Activated naive CD4-positive, alpha-beta T cell treated with Interleukin-2 at 50 U/mL for 16 hours (primary cell): ENCODE data around the gene SLFN5.
"Not testable (repeated sequence)": the region's sequence is repeated elsewhere in the genome, so short reads cannot be mapped to it uniquely, and the experiment has no call there.

Experiments
- DNase-seq: peaks from one replicate; pipeline ENCODE4 v3.0.0-alpha.2; 2020

SLFN5 gene

DNA sequence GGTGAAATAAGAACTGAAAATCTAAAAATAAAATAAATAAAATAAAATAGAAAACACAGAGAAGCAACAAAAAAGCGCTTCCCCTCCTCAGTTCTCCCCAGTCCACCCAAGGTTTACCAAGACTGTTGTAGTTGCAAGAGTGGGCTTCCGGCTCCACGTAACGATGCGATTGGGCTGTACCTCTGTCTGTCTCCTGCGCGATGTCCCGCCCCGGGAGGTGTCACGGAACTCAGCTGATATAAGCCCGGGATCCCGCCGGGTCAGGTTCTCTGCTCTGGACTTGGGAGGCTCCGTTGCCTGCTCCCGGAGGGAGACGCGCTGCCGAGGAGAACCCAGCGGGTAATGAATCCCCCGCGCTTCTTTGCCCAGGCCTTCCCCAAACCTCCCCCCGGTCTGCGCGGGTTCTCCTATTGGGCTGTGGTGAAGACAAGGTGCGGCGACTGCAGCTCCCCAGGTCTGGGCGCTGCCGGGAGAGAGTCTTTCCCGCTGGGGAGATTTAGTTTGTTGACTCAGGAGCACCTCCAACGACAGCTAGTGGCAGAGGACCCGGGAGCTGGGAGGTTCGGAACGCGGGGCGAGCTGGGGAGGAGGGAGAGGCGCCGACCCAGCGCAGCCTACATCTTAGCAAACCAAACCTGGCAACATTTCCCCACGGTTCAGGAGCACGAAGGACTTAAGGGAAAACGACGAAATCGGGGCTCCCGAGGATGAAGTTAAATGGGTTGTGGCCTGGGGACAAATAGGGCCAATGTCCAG lies at the start of gene SLFN5:
SLFN5 (plus strand) TSS at position 268 of the 756 bp plus-strand sequence. CDS start 15,619 bp downstream, outside the sequence.
- DNase-seq = peak; percentile 93

DNA sequence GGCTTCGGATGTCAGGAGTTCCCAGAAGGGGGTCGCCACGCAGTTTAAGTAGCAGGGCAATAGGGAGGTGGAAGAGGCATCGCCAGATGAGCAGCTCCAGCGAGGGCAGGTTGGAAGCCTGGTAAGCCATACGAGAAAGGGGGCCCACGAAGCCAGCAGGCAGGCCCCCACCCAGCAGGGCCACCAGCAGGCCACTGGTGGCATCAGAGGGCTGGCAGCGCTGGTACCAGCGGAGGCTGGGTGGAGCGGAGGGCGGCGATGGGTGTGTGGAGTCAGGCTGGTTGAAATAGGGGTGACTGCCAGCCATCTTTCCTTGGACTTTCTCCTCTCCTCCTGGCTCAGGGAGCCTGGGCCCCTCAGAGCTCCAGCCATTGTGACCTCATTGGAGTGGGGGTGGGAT lies 48.9 kb upstream of the SLFN5 start, which contains the start of gene SLC35G3:
SLC35G3 (minus strand) TSS at position 393 of the 400 bp plus-strand sequence; CDS start at position 307, 86 bp downstream.
- DNase-seq = not testable (repeated sequence)

DNA sequence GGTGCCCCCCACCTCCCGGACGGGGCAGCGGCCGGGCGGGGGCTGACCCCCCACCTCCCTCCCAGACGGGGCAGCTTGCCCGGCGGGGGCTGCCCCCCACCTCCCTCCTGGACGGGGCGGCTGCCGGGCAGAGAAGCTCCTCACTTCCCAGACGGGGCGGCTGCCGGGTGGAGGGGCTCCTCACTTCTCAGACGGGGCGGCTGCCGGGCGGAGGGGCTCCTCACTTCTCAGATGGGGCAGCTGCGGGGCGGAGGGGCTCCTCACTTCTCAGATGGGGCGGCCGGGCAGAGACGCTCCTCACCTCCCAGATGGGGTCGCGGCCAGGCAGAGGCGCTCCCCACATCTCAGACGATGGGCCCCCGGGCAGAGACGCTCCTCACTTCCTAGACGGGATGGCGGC lies 47.8 kb upstream of the SLFN5 start:
- not testable (repeated sequence) for DNase-seq

DNA sequence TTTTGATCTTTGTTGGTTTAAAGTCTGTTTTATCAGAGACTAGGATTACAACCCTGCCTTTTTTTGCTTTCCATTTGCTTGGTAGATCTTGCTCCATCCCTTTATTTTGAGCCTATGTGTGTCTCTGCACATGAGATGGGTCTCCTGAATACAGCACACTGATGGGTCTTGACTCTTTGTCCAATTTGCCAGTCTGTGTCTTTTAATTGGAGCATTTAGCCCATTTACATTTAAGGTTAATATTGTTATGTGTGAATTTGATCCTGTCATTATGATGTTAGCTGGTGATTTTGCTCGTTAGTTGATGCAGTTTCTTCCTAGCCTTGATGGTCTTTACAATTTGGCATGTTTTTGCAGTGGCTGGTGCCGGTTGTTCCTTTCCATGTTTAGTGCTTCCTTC lies 40.3 kb upstream of the SLFN5 start:
- not testable (repeated sequence) for DNase-seq

DNA sequence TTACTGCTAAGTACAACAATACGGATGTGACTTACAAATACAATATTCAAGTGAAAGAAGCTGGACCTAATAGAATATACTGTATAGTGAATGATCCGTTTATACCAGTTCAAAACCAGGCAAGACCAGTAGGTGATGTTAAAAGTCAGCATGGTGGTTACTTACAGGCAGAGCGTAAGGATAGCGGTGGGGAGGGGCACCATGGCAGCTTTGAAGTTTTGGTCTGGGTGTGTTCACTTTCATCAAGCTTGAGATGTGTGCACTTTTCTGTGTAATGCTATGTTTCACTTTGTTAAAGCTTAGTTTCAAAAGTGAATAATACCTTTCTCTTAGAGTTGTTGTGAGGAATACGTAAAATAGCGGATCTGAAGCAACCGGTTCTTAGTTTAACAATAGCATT lies 32.1 kb upstream of the SLFN5 start:
- DNase-seq = no peak

DNA sequence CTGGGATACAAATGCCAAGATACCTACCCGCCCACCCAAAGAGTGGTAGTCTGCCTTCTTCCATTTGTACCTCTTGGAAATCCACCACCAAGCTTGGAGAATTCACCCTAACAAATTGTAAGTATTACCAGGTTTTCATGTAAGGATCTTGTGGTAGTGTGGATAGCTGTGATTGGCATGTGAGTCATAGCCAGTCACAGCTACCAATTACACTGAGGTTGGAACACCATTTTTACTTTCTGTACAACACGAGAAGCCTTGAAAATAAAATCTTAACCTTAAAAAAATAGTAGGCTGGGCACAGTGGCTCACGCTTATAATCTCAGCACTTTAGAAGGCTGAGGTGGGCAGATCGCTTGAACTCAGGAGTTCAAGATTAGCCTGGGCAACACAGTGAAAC lies 30.2 kb upstream of the SLFN5 start:
- DNase-seq = no peak

DNA sequence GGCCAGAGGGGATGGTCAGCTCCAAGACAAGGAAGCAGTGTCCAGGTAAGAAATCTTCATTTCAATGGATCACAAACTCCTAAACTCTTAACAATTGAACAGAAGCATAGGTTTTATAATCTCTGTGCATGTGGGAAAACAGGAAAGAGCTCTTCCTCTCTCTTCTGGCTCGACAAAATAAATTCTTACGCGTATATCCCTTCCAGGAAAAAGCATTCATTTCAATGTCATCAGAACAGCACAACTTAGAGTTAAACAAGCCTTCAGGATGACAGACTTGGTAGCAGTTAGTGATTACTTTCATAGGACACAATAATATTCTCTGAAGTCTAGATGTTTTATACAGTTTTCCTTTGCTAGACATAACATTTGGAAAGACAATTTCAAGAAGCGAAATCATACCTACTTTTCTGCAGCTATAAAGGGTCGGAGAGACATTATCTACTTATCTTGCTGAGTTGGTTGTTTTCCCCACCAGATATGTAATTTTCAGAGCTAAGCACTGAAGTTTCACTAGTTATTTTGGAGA lies 29.4 kb upstream of the SLFN5 start:
- no peak for DNase-seq

DNA sequence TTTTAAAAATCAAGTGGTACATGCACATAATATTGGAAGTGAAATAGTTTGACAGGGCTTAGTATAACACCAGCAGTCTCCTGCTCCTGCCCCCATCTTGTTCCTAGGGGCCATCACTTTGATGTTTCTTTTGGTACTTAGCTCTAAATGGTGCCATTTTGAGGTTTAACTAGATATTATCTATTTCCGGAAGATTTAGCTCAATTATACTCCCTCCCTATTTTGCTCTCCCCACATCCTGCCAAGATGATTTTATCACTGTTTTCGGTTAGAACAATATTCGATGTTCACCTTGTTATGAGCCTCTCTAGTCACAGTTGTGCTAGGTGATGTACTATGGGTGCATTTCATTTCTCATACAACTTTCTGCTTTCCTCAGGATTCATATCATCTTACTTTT lies 28.7 kb upstream of the SLFN5 start:
- peak; percentile 15 for DNase-seq

DNA sequence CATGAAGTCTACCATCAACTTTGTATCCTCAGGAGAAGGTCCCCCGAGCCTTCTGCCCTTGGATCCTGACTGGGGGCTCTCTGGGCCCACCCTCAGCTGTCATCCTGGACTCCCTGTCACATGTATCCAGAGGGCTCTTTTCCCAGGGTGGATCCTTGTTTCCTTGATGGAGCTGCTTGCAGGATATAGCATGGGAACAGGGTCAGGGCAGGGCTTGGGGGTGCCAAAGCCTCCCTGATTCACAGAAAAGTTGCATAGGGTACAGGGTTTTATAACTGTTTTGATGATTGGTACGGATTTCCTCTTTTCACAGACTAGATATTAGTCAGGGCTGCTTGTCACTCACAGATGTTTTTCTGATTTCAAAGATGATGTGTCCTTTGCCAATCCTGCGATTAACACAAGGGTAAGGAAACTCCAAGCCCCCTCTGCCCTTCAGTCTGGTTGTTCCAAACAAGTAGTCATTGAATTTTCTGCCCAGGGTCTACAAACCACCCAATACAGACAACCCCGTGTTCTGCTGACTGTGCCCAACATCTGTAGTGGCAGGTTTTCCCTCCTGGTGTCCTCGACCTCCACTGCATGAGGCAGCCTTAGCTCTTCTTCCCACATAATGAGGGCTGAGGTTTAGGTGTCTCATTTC lies 28.1 kb upstream of the SLFN5 start:
- DNase-seq = peak; percentile 40

DNA sequence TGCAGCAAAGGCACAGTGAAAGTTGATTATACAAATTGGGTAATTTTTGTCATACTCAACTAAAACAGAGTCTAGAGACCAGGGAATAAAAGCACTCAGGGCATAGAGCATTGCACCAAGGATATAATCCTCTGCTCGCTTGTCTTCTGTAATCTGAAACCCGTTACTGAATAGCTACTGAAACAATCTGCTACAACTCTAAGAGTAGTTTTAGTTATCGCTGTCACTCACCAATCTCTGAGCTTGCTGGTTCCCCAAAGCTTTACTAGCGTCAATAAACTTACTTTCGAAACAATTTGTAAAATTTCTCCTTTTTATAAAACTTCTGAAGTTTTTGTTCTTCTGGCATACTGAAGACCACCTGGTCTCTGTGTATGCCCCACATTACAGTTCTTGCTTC lies 25.8 kb upstream of the SLFN5 start:
- DNase-seq = no peak

DNA sequence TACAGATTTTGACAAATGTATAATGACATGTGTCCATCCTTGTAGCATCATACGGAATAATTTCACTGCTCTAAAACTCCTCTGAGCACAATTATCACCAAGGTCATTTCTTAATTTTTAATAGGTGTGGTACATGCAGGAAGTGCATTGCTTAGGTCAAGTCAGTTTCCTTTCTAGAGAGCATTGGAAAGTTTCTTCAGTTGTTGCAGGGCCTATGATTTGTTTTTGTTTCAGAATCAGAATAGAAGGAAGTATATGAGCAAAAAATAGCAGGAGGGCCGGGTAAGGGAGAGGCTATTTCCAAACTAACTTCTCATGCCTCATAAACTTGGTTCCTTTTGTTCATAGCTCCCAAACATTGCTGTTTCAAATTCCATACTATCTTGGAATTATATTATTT lies 24.0 kb upstream of the SLFN5 start:
- DNase-seq = no peak

DNA sequence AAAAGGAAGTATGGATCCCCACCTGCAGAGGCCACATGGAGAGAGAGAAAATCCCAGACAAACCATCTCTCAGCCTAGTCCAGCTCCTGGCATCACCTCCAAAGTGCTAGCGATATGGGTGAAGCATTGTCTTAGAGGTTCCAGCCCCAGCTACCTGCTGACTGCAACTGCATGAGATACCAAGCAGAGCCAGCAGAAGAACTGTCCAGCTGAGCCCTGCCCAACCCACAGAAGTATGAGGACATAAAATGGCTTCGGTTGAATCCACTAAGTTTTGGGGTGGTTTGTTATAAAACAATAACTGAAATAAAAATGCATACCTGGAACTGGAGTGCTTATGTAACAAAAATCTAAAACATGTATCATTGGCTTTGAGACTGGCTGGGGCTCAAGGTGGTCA lies 20.4 kb upstream of the SLFN5 start:
- DNase-seq = no peak

DNA sequence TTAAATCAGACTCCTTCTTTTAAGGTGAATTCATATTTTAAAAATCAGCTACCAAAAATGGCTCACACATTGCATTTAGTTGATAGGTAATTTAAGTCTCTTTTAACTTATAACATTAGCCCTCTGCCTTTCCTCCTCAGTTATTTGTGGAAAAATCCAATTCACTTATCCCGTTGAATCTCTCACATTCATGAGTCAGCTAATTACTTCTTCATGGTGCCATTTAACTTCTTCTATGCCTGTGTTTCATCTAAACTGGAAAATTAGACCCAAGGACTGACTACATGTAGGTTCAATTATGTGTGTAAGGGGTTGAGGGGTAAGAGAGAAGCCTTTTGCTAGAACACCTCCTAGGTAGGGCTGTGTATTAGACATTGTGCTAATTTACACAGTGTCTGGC lies 18.4 kb upstream of the SLFN5 start:
- no peak for DNase-seq

DNA sequence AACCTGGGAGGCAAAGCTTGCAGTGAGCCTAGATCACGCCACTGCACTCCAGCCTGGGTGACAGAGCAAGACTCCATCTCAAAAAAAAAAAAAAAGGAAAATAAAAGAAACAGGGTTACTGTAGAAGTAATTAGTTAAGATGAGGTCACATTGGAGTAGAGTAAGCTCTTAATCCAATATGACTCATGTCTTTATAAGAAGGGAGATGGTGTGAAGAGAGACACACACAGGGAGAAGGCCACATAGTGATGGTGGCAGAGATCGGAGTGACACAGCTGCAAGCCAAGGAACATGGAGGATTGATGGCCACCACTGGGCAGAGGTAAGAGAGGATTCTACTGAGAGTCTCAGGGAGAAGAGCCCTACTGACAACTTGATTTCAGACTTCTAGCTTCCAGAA lies 15.3 kb upstream of the SLFN5 start:
- DNase-seq = no peak

DNA sequence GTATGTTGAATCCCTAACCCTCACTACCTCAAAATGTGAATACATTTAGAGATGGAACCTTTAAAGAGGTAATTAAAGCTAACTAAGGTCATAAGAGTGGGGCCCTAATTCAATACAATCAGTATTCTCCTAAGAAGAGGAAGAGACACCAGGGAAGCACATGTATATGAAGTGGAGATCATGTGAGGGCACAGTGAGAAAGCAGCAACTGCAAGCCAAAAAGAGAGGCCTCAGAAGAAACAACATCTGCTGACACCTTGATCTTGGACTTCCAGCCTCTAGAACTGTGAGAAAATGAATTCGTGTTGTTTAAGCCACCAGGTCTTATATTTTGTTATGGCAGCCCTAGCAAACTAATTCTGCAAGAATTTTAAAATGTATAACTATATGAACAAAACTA lies 13.2 kb upstream of the SLFN5 start:
- DNase-seq = no peak

DNA sequence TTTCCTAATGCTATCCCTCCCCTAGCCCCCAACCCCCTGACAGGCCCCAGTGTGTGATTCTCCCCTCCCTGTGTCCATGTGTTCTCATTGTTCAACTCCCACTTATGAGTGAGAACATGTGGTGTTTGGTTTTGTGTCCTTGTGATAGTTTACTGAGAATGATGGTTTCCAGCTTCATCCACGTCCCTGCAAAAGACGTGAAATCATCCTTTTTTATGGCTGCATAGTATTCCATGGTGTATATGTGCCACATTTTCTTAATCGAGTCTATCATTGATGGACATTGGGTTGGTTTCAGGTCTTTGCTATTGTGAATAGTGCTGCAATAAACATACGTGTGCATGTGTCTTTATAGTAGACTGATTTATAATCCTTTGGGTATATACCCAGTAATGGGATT lies 8.6 kb upstream of the SLFN5 start:
- DNase-seq = not testable (repeated sequence)

DNA sequence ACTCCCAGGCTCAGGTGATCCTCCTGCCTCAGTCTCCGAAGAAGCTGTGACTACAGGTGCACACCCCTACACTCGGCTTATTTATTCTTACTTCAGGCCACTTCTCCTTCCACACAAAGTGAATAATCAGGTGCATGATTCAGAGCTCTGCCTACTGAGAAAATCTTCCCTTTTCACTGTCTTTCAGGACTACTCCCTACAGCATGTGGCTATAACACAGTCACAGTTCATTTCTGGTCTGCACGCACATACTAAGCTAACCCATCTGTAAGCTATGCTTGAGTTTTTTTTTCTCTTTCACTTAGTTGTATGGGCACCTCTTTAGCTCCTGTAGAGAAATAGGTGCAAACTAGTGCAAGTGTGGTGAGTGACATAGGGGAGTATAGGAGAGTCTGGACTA lies 7.6 kb upstream of the SLFN5 start:
- DNase-seq = no peak

DNA sequence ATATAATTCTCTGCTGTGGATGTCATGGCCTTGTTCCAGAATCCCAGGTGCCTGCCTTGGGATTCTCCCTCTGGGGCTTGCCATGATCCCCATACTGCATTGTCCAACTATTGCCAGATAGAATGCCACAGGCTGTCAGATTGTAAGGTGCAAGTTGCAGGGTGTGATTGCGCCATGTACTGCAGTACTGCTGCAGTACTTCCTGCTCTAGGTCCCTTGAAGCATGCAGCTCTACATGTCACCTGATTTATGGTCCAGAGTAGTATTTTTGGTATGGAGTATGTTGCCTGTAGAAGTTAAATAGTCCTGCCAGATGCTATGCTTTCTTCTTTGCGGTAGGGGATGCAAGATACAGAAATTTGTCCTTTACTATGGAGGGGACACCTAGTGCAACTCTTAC lies 7.0 kb upstream of the SLFN5 start:
- no peak for DNase-seq

DNA sequence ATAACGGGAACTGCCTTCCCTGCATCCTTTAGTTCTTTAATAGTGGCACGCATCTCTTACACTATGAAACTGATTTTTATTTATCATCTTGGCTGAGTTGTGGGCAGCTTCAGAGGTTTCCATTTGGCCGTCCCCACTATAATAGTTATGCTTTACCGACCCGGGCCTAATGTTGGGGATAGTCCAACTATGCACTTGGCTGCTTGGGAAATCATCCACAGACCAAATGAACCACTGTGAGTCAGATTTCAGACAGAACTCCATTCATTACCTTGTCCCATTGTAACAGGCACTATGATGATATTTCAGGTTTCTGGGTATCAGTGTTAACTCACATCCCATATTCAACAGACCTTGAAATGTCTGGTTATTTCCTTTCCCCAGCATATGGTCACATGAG lies 6.1 kb upstream of the SLFN5 start:
- no peak for DNase-seq

DNA sequence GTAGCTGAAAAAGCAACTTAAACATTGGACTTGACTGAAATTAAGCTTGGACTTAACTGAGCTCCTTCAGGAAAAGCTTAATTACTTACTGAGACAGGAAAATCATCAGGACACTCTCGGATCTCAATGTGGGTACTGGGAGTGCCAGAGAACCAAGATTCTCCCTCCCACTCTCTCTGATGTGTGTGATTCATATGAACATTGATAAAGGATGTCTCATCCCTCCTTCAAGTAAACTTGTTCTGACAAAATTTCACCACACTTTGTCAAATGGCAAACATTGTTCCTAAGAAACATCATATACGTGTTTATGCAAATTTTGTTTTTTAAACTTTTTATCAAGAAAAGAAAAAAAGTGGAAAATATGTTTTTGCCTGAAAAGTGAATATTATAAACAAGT lies 4.1 kb upstream of the SLFN5 start:
- no peak for DNase-seq

DNA sequence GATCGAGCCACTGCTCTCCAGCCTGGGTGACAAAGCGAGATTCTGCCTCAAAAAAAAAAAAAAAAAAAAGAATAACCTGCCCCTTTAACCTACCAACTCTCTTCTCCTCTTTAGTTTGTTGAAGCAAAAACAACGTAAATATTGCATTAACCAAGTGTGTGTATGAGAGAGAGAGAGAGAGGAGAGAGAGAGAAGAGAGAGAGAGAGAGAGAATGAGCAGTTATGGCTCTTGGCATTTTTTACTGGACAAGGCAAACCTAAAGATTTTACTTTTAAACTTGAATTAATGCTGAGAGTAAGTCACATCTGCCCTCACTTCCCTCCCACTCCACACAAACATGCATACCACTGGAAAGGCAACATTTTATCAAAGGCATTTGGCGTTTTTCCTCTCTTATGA lies 3.0 kb upstream of the SLFN5 start:
- DNase-seq = no peak

DNA sequence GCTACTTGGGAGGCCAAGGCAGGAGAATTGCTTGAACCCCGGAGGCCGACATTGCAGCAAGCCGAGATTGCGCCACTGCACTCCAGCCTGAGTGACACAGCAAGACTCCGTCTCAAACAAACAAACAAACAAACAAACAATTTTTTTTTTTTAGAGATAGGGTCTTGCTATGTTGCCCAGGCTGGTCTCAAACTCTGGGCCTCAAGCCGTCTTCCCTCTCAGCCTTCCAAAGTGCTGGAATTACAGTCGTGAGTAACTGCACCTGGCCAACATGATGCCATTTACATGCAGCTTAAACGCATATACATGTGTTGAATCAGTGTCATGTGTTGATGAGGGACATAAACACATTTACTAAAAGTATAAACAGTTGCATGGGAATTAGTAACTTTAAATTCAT lies 2.0 kb upstream of the SLFN5 start:
- no peak for DNase-seq

DNA sequence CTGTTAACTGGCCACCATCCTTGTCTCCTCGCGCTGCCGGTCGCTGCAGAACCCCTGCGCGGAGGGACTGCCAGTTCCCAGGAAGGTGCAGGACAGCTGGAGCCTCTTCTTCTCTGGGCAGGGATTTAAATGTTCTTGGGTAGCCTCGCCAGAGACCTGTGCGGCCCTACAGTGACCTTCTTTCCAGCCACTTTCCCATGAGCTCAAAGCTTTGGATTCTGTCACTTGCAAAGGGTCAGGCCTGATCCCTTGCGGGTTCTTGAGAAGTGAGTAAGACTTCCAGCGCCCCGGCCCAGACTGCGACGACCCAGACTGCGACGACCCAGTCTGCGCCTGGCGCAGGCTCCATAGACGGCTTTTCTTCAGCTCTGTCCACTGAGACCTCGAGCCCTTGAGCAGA lies 1.4 kb upstream of the SLFN5 start:
- DNase-seq = peak; percentile 41

DNA sequence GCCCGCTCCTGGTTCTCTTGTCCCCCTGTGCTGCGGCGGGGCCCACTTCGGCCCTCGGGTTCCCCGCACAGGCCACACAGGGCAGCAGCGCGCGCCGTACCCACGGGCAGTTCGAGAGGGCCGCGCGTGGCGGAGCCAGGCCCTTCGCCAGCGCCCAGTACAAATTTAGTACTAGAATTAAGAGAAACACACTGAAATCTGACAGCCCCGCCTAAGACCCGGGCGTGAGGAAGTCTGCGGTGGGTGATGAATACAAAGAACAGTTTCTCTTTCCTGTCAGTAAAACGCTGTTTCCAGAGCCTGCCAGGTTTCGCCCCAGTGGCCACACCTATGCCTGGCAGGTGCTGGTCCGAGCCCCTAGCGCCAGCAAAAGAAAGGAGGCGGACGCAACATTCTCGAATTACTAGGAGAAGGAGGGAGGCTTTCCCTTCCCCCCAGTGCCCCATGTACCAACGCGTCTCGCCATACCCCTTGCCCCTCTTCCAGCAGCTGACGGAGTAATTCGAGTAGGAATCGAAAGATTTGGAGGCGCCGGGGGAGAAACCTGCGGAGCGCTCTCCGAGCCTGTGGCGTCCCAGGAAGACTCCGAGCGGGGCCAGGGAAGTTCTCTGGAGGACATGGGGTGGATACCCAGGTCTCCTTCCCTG lies 591 bp upstream of the SLFN5 start:
- peak; percentile 87 for DNase-seq
